ENCODE results near the gene TMEM184B. TPM values are rescaled to one million over a fixed set of nuclear protein-coding genes. Genes with fewer than 3 reads are reported as not detected.
A peak's percentile ranks its signal among the peaks of the same experiment; 100 is the strongest.

TMEM184B gene
- total RNA-seq, 1 donor from 2014 or later: 60.3 TPM

DNA sequence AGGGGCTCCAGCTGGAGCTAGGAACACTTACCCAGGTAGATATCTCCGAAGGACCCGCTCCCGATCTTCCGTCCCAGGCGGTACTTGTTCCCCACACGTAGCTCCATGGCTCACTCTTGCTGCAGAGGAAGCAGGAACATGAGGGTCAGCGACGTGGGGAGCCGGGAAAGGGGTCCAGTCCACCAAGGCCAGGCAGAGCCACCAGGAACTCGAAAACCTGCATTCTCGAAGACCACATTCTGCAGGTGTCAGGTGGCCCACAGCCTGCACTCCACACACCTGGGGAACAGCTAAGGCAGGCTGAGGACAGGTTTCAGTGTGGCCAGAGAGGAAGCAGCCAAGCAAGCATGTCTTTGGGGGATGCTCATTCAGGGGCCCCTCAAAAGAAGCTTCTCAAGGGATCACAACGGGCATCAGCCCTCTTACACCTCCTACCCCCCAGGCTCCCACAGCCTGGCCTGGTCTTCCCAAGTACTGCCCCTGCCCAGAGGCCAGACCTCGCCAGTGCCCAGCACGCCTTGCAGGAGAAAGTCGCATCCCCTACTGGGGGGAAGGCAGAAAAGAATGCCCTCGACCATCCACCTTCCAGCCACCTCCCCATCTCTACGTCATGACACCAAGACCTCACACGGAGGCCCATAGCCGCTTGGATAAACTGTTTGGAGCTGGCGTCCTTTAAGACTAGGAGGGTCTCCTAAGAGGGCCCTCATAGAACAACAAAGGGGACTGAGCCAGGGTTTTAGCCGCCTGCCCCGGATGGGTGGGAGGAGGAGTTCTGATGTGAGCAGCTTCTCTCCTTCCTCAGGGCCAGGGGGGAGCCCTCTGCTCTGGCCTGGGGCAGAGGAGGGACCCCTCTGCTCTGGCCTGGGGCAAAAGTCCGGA lies 41.5 kb upstream of the TMEM184B start:
- no peaks in the 10 kb centered on the region for H3K36me3 Mint-ChIP-seq (ENCODE audit: low read depth)
- no peaks in the 10 kb centered on the region for H3K9me3 Mint-ChIP-seq
- peak overlapping the region; percentile 82 for H3K27ac Mint-ChIP-seq (ENCODE audit: unreplicated experiment)
- no peaks in the 10 kb centered on the region for H3K27me3 Mint-ChIP-seq (ENCODE audit: low read depth)
- peaks cover 66% of the 10 kb centered on the region for H3K4me1 Mint-ChIP-seq
- TF ChIP-seq, protein P1, sequence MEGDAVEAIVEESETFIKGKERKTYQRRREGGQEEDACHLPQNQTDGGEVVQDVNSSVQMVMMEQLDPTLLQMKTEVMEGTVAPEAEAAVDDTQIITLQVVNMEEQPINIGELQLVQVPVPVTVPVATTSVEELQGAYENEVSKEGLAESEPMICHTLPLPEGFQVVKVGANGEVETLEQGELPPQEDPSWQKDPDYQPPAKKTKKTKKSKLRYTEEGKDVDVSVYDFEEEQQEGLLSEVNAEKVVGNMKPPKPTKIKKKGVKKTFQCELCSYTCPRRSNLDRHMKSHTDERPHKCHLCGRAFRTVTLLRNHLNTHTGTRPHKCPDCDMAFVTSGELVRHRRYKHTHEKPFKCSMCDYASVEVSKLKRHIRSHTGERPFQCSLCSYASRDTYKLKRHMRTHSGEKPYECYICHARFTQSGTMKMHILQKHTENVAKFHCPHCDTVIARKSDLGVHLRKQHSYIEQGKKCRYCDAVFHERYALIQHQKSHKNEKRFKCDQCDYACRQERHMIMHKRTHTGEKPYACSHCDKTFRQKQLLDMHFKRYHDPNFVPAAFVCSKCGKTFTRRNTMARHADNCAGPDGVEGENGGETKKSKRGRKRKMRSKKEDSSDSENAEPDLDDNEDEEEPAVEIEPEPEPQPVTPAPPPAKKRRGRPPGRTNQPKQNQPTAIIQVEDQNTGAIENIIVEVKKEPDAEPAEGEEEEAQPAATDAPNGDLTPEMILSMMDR (conservative IDR thresholded peaks at IDR 0.05): no peak
- DNase-seq (ENCODE audit: low read depth, low spot score): no peak
- peak overlapping the region; percentile 99 for H3K4me3 Mint-ChIP-seq

GRCh38 chr22:38313384-38313955 lies 40.7 kb upstream of the TMEM184B start:
- Mint-ChIP-seq H3K36me3 (ENCODE audit: low read depth) (no peaks in the 10 kb centered on the region), H3K4me1 (peaks cover 62% of the 10 kb centered on the region), H3K9me3 (no peaks in the 10 kb centered on the region), H3K27me3 (ENCODE audit: low read depth) (no peaks in the 10 kb centered on the region), H3K4me3 (peak overlapping the region; percentile 99), H3K27ac (ENCODE audit: unreplicated experiment) (peak overlapping the region; percentile 71)
- DNase-seq (ENCODE audit: low read depth, low spot score): no peak
- TF ChIP-seq, protein P1 (conservative IDR thresholded peaks at IDR 0.05): no peak

- peaks cover 58% of the 10 kb centered on the region for H3K4me1 Mint-ChIP-seq
- H3K4me3 Mint-ChIP-seq: peak overlapping the region; percentile 51
- H3K36me3 Mint-ChIP-seq (ENCODE audit: low read depth): no peaks in the 10 kb centered on the region
- H3K9me3 Mint-ChIP-seq: no peaks in the 10 kb centered on the region
- no peak overlapping the region for H3K27ac Mint-ChIP-seq (ENCODE audit: unreplicated experiment)
- no peak for DNase-seq (ENCODE audit: low read depth, low spot score)
- TF ChIP-seq, protein P1 (conservative IDR thresholded peaks at IDR 0.05): no peak
- no peaks in the 10 kb centered on the region for H3K27me3 Mint-ChIP-seq (ENCODE audit: low read depth)
These were observed 39.5 kb upstream of the TMEM184B start for GRCh38 chr22:38312261-38312800.

GRCh38 chr22:38311323-38311620 lies 38.5 kb upstream of the TMEM184B start:
- Mint-ChIP-seq H3K36me3 (ENCODE audit: low read depth) (no peaks in the 10 kb centered on the region), H3K27ac (ENCODE audit: unreplicated experiment) (no peak overlapping the region), H3K9me3 (no peaks in the 10 kb centered on the region), H3K4me3 (peak overlapping the region; percentile 41), H3K4me1 (peaks cover 62% of the 10 kb centered on the region), H3K27me3 (ENCODE audit: low read depth) (no peaks in the 10 kb centered on the region)
- TF ChIP-seq, protein P1 (conservative IDR thresholded peaks at IDR 0.05): no peak
- no peak for DNase-seq (ENCODE audit: low read depth, low spot score)

DNA sequence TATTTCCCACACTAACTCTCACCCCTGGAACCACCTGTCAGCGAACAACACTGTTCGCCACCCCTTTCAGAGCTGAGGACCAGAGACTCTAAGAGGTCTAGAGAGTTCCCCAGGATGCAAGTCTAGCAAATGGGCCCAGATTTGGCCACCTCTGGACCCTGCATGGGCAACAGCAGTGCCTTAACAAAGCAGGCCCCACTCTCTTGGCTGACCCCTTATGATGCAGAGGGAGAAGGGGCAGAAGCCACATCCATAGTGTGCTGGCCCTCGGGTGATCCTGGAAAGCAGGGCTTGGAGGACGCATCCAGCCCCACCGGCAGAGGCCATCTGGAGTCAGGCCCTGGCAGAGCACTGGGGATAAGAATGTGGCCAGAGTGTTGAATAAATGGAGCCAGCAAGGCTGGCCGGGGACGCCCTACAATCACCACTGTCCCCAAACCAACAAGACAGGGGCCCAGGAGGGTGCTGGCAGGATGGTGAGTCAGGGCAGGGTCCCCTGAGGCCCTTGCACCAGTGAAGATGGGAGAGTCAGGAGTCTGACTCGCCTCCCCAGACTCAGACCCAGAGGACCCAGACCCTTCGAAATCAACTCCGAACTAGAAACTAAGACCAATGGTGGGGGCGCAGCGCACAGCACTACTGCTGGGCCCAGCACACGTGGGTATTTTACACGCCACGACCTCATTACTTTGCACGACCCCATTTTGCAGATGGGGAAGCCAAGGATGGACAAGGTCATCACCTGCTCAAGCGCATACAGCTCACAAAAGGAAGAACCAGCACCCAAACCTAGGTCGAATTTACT lies 37.9 kb upstream of the TMEM184B start:
- no peak for DNase-seq (ENCODE audit: low read depth, low spot score)
- Mint-ChIP-seq H3K4me1 (peaks cover 62% of the 10 kb centered on the region), H3K36me3 (ENCODE audit: low read depth) (no peaks in the 10 kb centered on the region), H3K4me3 (peak overlapping the region; percentile 34), H3K9me3 (no peaks in the 10 kb centered on the region), H3K27me3 (ENCODE audit: low read depth) (no peaks in the 10 kb centered on the region), H3K27ac (ENCODE audit: unreplicated experiment) (no peak overlapping the region)
- TF ChIP-seq, protein P1 (conservative IDR thresholded peaks at IDR 0.05): no peak

Data from neural crest cell (in vitro differentiated cells).